AG09309 (cell line): Measurements from ENCODE around the gene PRODH.
"Not testable (repeated sequence)": the region's sequence is repeated elsewhere in the genome, so short reads cannot be mapped to it uniquely, and the experiment has no call there.

Experiments used
- DNase-seq: peaks from one replicate; pipeline ENCODE4 v3.0.0-alpha.2; 2010; ENCODE audit warnings: low read depth
- H3K4me3 ChIP-seq: 2 replicates; pipeline ENCODE4 v1.5.1; 2011; ENCODE audit warnings: mild to moderate bottlenecking, low read depth, low read length, moderate library complexity; ENCODE audit not compliant: control insufficient read depth
- CTCF ChIP-seq: IDR thresholded peaks from 2 replicates; pipeline ENCODE4 v1.5.1; 2011; ENCODE audit warnings: mild to moderate bottlenecking, low read depth, low read length, inconsistent platforms; ENCODE audit not compliant: insufficient read depth, control insufficient read depth; ENCODE audit errors: missing control alignments

The PRODH gene

GRCh38 chr22:18912264-18912946, 23.7 kb downstream of the PRODH start:
- H3K4me3 ChIP-seq, DNase-seq: not testable (repeated sequence)

- DNase-seq, H3K4me3 ChIP-seq: not testable (repeated sequence)
These were observed 24.6 kb downstream of the PRODH start for GRCh38 chr22:18911535-18911934.

- no peak for TF ChIP-seq CTCF
- DNase-seq, result no peak
- no peak overlapping the region for H3K4me3 ChIP-seq
These were observed 26.5 kb downstream of the PRODH start for GRCh38 chr22:18909556-18909955.

GRCh38 chr22:18906896-18907295, 29.2 kb downstream of the PRODH start:
- TF ChIP-seq CTCF, result no peak
- no peak overlapping the region for H3K4me3 ChIP-seq
- no peak for DNase-seq

GRCh38 chr22:18906410-18906745, 29.7 kb downstream of the PRODH start:
- H3K4me3 ChIP-seq, DNase-seq: not testable (repeated sequence)

- no peak within 1 kb of the TSS for H3K4me3 ChIP-seq
- TF ChIP-seq CTCF, result no peak
- DNase-seq, result no peak
These were observed 30.3 kb downstream of the PRODH start, which contains the start of gene DGCR6 for GRCh38 chr22:18905540-18906409. DGCR6 (plus strand) TSS chr22:18906320; CDS start chr22:18906375, 55 bp downstream.

GRCh38 chr22:18896037-18896657, 39.9 kb downstream of the PRODH start:
- DNase-seq, H3K4me3 ChIP-seq: not testable (repeated sequence)

GRCh38 chr22:18893775-18894174, 42.3 kb downstream of the PRODH start:
- not testable (repeated sequence) for H3K4me3 ChIP-seq, DNase-seq

GRCh38 chr22:18890510-18891192, 45.4 kb downstream of the PRODH start:
- H3K4me3 ChIP-seq, DNase-seq: not testable (repeated sequence)
